Midbrain (tissue), 1 donor: ENCODE data around the gene RFX3.
A peak's percentile ranks its signal among the peaks of the same experiment; 100 is the strongest.

Experiments
- DNase-seq: peaks from one replicate; lab custom pipeline; 2025; lab: John Stamatoyannopoulos, UW

RFX3 gene

GRCh38 chr9:3205421-3206095 lies 320.2 kb downstream of the RFX3 start:
- DNase-seq: peak; percentile 1

DNA sequence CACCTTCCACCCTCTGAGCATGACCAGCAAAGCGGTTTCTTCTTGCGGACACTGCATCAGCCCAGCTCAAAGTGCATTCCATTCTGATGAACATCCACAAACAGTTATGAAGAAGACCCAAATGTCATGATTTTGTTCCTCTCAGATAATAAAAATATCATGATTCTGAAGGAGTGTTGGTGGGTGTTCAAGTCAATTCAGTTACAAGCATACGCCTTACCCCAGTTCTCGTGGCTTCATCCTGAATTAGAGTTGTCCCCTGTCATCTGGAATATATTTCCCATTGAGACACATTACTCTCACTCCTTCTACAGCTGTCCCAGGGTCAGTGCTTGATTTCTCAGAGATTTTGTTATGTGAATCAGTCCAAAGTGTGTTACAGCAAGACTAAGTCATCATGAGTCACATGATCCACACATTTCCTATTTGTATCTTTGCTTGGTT lies 325.4 kb downstream of the RFX3 start:
- DNase-seq: no peak

- DNase-seq: no peak
These were observed 332.0 kb downstream of the RFX3 start for GRCh38 chr9:3193791-3194190.

- DNase-seq: no peak
These were observed 334.1 kb downstream of the RFX3 start for GRCh38 chr9:3191715-3192114.

- DNase-seq: no peak
These were observed 336.5 kb downstream of the RFX3 start for GRCh38 chr9:3189113-3189861.

DNA sequence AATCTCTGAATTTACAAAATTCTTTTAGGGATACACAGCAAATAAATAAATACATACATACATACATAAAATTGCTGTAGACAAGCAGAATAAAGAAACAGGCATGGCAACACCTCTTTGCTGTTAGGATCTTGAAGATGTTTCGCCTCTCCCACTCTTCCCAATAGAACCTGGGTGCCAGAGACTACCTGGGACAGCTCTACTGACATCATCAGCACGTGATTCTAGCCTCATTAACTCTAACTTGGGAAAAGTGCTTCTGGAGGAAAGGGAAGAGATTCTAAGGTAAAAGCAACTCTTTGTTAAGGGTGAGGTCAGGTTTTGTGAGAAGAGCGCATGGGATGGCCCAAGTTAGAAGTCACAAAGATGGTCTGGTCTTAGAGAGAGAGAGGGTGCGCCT lies 339.1 kb downstream of the RFX3 start:
- DNase-seq: no peak

DNA sequence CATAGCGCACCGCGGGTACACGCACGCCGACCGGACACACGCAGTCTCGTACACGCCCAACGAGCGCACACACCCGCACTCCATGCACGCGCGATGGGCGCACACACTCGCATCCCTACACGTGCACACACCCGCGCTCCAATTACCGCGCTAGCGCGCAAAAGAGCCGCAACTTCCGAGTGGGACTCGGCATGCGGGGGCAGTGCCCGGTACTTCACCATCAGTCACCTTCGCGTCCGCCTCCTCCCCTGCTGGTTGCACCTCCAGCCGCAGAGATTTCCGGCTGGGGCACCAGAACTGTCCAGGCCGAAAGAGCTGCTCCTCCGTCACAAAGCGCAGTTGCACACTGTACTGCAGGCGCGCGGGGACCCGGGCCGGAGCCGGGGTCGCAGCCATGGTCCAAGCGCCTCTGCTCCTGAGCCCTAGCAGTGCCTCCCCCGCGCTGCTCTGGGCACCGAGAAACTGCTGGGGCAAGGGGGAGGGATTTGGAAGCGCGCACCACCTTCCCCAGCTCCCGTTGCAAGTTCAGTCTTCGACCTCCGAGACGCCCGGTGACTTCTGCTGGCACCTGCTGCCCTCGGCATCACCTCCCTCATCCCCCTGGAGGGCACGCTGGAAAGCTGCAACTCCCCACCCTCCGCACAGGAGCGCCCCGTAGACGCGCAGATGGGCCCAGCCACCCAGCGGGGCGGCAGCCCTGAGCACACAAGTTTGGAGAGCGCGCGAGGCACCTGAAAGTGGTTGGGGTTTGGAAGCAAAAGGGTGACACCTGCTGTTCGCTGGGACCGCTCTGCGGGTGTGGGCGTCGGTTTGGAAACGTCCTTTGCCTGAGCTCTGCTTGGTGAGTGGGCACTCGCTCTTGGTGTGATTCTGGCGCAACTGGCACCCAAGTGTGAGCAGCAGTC lies 344.5 kb downstream of the RFX3 start:
- DNase-seq: no peak

DNA sequence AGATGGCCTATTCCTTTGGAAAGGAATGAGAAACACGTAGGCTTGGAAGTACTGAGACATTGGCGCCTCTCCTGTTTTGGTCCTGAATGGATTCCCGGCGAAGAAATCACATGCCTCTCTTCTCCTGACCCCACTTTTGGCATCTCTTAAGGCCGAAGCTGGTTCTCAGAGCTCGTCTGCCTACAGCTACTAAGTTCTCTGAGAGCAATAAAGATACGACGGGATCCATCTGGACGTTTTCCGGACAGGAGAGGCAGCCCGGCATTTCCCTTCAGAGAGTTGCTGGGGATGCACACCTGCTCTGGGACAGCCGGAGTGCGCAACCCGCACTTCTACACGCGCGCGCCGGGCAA lies 345.1 kb downstream of the RFX3 start:
- no peak for DNase-seq

DNA sequence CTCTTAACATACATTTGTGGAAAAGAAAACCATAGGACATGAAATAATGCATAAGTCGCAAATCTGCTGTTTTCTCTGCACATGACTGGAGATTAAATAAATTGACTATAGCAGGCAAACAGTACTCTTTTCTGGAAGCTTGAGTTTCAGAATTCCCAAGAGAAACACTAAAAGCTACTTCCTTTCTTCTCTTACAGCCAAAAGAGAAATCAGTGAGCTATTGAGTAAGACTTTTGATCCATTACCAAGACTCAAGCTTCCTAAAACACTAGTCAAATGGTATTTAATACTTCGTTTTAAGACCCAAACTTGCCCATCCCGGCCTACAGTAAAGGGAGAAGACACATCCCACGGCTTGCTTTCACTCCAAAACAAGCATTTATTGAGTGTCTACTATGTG lies 346.1 kb downstream of the RFX3 start:
- DNase-seq: no peak

GRCh38 chr9:3177936-3178335 lies 347.9 kb downstream of the RFX3 start:
- DNase-seq: no peak

GRCh38 chr9:3177146-3177761 lies 348.5 kb downstream of the RFX3 start:
- DNase-seq: no peak

GRCh38 chr9:3173374-3173773 lies 352.4 kb downstream of the RFX3 start:
- DNase-seq: no peak

DNA sequence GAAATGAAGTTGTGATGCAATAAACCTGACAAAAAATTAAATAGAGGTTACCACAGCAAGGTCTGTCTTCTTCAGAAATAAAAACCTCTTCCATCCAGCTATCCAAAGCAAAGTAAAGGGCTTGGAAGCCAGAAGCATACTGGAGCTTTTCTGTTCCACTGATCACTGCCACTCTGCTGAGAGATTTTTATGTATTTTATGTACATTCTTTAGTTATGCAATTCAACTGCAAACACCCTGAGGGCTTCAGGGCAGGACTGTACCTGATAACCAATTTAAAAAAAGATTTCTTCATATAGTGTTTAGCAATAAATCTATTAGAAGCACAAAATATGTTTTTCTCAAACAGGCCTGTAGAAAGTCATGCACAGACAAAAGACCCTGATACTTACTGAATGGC lies 355.0 kb downstream of the RFX3 start:
- DNase-seq: no peak
